GM19193 (cell line): Measurements from ENCODE around the gene RBM17.

Experiments
- POLR2A ChIP-seq: IDR thresholded peaks from 4 replicates; pipeline ENCODE4 v1.6.1; 2011; ENCODE audit not compliant: insufficient read depth, insufficient read length; ENCODE audit errors: extremely low read depth

RBM17 gene, protein sequence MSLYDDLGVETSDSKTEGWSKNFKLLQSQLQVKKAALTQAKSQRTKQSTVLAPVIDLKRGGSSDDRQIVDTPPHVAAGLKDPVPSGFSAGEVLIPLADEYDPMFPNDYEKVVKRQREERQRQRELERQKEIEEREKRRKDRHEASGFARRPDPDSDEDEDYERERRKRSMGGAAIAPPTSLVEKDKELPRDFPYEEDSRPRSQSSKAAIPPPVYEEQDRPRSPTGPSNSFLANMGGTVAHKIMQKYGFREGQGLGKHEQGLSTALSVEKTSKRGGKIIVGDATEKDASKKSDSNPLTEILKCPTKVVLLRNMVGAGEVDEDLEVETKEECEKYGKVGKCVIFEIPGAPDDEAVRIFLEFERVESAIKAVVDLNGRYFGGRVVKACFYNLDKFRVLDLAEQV

GRCh38 chr10:6088721-6089333 is at the start of gene RBM17:
TSS of gene RBM17 (plus strand) at chr10:6089034. CDS start at chr10:6097066, 8,032 bp downstream.
- peak; percentile 85 for TF ChIP-seq POLR2A

DNA sequence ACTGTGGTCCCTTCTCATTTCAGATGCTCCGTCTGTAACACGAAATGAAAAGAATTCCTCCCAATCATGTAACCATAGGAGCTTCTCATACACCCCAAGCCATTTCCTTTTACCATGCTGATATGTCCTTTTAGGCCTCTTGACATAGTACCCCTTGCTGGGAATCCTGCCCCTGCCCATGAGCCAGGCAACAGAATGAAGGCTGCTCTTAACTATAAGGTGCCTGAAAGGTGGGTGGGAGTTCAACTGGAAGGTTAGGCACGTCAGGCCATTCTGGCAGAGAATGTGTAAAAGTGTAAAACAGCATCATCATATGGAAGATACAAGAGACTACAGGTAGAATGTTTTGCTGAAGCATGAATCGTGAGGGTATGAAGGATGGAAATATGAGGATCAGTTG is 49.1 kb upstream of the RBM17 start:
- TF ChIP-seq POLR2A = no peak

DNA sequence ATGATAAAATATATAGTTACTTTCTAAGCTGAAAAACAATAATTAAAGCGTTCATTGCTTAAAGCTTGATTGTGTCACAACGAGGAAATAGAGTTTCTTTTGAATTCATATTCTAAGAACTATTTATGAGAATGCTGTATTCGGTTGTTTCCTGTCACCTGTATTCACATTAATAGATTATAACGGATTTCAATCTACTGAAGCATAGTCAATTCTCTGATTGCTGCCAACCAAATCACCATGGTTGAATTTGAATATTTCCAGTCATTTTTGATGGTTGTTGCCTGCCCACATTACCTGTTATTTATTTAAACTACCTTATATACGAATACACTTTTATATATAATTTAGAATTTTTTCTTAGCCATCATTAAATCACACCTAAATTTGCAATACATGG is 48.6 kb upstream of the RBM17 start:
- TF ChIP-seq POLR2A = no peak

GRCh38 chr10:6044060-6044459 is 44.8 kb upstream of the RBM17 start:
- TF ChIP-seq POLR2A = no peak

- no peak for TF ChIP-seq POLR2A
Measured at GRCh38 chr10:6044751-6045313, 44.0 kb upstream of the RBM17 start.

- TF ChIP-seq POLR2A = no peak
Measured at GRCh38 chr10:6045314-6045848, 43.5 kb upstream of the RBM17 start.

DNA sequence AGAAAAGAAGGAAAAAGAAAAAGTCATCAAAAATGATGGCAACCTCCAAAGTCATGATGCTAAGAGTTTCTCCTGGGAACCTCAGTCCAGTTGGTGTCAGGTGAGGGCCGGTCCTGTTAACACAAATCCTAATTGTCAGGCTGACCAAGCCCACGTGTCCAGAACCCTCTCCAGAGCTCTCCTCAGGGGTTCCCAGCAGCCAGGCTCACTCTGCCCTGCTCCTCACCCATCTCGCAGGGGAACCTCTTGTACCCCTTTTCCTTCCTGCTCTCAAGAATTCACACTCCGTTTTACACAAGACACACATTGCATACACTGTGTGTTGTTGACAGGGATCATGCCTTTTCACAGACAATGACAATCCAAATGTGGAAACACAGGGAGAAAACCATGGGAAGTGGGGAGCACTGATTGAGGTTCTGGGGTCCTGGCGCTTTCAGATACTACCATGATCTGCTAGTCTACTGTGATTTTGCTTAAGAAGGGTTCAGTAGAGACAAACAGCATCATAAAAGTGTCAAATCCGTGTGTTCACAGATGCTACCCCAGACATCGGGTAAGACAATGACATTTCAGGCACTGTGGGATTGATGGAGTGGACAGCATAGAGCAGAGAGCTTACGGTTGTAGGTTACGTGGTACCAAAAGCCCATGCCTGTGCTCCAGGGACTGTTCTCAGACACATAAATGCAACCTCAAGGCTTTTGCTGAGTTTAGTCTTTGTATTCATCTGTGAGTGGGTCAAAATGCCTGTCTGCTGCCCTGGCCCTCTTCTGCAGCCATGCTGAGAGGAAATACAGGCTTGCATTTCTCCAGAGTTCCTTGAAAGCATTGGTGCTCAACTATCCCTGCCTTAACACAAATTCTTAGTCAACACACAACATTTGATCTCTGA is 42.7 kb upstream of the RBM17 start:
- no peak for TF ChIP-seq POLR2A

DNA sequence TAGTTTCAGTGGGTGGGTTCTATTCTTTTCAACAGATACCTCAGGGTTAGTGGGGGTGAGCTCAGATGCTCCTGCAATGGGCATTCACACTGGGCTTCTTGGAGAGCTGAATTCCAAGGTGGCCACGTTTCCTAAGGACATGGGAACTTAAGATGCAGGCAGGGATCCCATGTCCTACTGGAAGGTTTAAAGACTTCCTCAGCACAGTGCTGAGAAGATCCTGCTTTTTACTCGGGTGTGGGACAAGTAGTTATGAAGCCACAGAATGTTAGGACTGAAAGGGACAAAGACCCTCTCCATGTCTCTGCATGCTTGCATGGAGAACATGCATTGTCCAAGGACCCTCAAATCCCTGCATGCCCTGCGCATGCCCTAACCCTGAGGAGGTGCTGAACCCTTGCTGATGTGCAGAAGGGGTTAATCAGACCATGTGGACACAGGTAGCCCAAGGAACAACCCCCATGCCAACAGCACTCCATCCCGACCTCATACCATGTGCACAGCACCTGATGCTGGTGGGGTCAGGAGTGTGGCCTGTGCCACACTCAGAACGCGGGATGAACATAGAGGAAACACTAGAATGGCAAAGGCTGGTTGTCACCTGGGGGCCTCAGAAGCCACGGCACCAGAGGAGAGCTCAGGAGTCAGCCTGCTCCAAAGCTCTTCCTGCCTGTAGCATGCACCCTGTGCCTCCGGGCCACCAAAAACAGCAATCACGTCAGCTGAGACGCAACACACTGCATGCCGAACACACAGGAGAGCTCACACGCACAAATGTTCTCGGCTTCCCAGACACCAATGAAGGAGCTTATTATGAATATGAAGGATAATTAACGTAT is 41.8 kb upstream of the RBM17 start:
- no peak for TF ChIP-seq POLR2A

DNA sequence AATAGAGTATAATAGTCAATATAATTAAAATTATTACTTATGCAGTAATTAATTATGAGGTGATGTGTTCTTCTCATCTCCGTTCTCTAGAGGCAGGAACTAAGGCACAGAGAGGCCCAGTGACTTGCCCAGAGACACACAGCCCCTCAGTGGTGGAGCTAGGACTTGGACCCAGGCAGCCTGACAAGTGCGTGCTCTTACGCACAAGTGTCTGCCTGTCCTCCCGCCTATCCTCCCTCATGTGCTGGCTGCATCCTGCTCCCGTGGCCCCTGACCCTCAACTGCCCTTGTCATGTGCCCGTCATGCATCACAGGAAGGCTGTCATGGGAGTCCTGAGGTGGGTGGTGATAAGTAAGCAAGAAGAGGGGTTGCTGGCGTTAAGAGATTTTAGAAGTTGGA is 41.0 kb upstream of the RBM17 start:
- no peak for TF ChIP-seq POLR2A

- TF ChIP-seq POLR2A = no peak
Measured at GRCh38 chr10:6048281-6049030, 40.4 kb upstream of the RBM17 start.

GRCh38 chr10:6049031-6049400 is 39.8 kb upstream of the RBM17 start:
- TF ChIP-seq POLR2A = no peak

- peak; percentile 32 for TF ChIP-seq POLR2A
Measured at GRCh38 chr10:6050801-6051445, 37.9 kb upstream of the RBM17 start.
